Measurements from ENCODE around the gene ACOT11.

DNA sequence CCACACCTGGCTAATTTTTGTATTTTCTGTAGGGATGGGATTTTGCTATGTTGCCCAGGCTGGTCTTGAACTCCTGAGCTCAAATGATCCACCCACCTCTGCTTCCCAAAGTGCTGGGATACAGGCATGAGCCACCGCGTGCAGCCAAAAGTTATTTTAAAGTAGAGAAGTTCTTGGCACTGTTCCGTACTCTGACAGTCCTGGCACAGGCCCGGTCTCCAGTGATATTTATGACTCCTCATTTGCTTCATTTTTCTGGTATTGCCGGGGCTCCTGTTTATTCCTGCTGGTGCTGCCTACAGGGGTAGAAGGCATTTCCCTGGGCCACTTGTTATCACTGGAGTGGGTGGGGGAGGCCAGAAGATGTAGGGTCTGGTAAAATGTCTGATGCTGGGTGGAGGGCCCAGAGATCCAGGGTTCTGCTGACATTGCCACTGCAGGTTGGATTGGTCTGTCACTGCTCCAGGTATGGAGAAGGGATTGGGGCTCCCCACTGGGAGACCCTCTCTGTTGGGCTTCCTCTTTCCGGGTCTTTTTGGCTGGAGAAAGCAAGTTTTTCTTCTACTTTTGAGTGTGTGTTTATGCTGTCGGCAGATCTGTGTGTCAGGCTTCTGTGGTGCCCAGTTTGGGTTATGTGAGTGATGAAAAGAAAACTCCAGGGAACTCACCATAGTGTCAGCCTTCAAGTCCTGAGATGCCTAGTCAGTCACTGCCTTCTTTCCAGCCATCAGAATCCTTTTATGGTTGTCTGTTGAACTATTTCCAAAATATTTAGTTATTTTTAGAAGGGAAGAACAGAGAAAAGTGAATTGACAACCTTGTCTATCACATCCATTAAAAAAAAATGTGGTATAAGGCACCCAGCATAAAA lies 98.0 kb downstream of the ACOT11 start:
- TF ChIP-seq, protein P1, sequence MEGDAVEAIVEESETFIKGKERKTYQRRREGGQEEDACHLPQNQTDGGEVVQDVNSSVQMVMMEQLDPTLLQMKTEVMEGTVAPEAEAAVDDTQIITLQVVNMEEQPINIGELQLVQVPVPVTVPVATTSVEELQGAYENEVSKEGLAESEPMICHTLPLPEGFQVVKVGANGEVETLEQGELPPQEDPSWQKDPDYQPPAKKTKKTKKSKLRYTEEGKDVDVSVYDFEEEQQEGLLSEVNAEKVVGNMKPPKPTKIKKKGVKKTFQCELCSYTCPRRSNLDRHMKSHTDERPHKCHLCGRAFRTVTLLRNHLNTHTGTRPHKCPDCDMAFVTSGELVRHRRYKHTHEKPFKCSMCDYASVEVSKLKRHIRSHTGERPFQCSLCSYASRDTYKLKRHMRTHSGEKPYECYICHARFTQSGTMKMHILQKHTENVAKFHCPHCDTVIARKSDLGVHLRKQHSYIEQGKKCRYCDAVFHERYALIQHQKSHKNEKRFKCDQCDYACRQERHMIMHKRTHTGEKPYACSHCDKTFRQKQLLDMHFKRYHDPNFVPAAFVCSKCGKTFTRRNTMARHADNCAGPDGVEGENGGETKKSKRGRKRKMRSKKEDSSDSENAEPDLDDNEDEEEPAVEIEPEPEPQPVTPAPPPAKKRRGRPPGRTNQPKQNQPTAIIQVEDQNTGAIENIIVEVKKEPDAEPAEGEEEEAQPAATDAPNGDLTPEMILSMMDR (IDR thresholded peaks at IDR 0.05): no peak
- TF ChIP-seq REST (IDR thresholded peaks at IDR 0.05; ENCODE audit: low read depth, low read length): no peak
- no peak for TF ChIP-seq USF2 (IDR thresholded peaks at IDR 0.05; ENCODE audit: borderline replicate concordance, low read depth, low read length)
- TF ChIP-seq SMC3 (IDR thresholded peaks at IDR 0.05; ENCODE audit: low read depth, low read length): no peak
- TF ChIP-seq, protein P2, sequence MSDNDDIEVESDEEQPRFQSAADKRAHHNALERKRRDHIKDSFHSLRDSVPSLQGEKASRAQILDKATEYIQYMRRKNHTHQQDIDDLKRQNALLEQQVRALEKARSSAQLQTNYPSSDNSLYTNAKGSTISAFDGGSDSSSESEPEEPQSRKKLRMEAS (IDR thresholded peaks at IDR 0.05; ENCODE audit: low read depth): no peak
- no peak for TF ChIP-seq NFIC (IDR thresholded peaks at IDR 0.05; ENCODE audit: borderline replicate concordance)
- no peak for TF ChIP-seq ELF1 (IDR thresholded peaks at IDR 0.05)
- no peak for TF ChIP-seq JUND (IDR thresholded peaks at IDR 0.05)
- TF ChIP-seq, protein P3, sequence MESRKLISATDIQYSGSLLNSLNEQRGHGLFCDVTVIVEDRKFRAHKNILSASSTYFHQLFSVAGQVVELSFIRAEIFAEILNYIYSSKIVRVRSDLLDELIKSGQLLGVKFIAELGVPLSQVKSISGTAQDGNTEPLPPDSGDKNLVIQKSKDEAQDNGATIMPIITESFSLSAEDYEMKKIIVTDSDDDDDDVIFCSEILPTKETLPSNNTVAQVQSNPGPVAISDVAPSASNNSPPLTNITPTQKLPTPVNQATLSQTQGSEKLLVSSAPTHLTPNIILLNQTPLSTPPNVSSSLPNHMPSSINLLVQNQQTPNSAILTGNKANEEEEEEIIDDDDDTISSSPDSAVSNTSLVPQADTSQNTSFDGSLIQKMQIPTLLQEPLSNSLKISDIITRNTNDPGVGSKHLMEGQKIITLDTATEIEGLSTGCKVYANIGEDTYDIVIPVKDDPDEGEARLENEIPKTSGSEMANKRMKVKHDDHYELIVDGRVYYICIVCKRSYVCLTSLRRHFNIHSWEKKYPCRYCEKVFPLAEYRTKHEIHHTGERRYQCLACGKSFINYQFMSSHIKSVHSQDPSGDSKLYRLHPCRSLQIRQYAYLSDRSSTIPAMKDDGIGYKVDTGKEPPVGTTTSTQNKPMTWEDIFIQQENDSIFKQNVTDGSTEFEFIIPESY (IDR thresholded peaks at IDR 0.05; ENCODE audit: borderline replicate concordance, low read depth): no peak
- no peak for TF ChIP-seq EP300 (IDR thresholded peaks at IDR 0.05; ENCODE audit: borderline replicate concordance in 1 of 2, low read depth in 1 of 2, low read length in 1 of 2)
- TF ChIP-seq RCOR1 (IDR thresholded peaks at IDR 0.05; ENCODE audit: low read length): no peak
